Stimulated activated CD4-positive, alpha-beta T cell treated with anti-CD3 and anti-CD28 coated beads, Interleukin-12 subunit alpha, Interleukin-12 subunit beta, amount 100 ng/mL, for 24 hours (primary cell): Measurements from ENCODE around the gene DIAPH2.

Source experiments
- DNase-seq, 2 experiments: peaks; one replicate each; pipeline ENCODE4 v3.0.0-alpha.2; 2020; ENCODE audit warnings: low read depth in 2 of 2

DIAPH2 gene

GRCh38 chrX:97306771-97307470 is 622.3 kb downstream of the DIAPH2 start:
- DNase-seq, result no peak

- DNase-seq, result no peak
Measured at GRCh38 chrX:97308171-97308570, 623.5 kb downstream of the DIAPH2 start.

- DNase-seq, result no peak
Measured at GRCh38 chrX:97309487-97310116, 625.0 kb downstream of the DIAPH2 start.

GRCh38 chrX:97310373-97310772 is 625.7 kb downstream of the DIAPH2 start:
- DNase-seq, result no peak

- DNase-seq, result no peak
Measured at GRCh38 chrX:97311066-97311778, 626.6 kb downstream of the DIAPH2 start.

- DNase-seq, result no peak
Measured at GRCh38 chrX:97314345-97314744, 629.7 kb downstream of the DIAPH2 start.

- no peak for DNase-seq
Measured at GRCh38 chrX:97315939-97316338, 631.3 kb downstream of the DIAPH2 start.

- no peak for DNase-seq
Measured at GRCh38 chrX:97320305-97320704, 635.7 kb downstream of the DIAPH2 start.

GRCh38 chrX:97322401-97322800 is 637.8 kb downstream of the DIAPH2 start:
- DNase-seq, result no peak

- no peak for DNase-seq
Measured at GRCh38 chrX:97326456-97326855, 641.8 kb downstream of the DIAPH2 start.

GRCh38 chrX:97328853-97329390 is 644.3 kb downstream of the DIAPH2 start:
- no peak for DNase-seq

GRCh38 chrX:97330151-97330550 is 645.5 kb downstream of the DIAPH2 start:
- DNase-seq, result no peak

- no peak for DNase-seq
Measured at GRCh38 chrX:97332963-97333362, 648.3 kb downstream of the DIAPH2 start.

GRCh38 chrX:97334850-97335249 is 650.2 kb downstream of the DIAPH2 start:
- no peak for DNase-seq

- no peak for DNase-seq
Measured at GRCh38 chrX:97344724-97345123, 660.1 kb downstream of the DIAPH2 start.

- DNase-seq, result no peak
Measured at GRCh38 chrX:97358941-97359340, 674.3 kb downstream of the DIAPH2 start.

- DNase-seq, result no peak
Measured at GRCh38 chrX:97363843-97364242, 679.2 kb downstream of the DIAPH2 start.

- no peak for DNase-seq
Measured at GRCh38 chrX:97366237-97366636, 681.6 kb downstream of the DIAPH2 start.

GRCh38 chrX:97367125-97367524 is 682.5 kb downstream of the DIAPH2 start:
- no peak for DNase-seq

- no peak for DNase-seq
Measured at GRCh38 chrX:97369947-97370346, 685.3 kb downstream of the DIAPH2 start.

- DNase-seq, result no peak
Measured at GRCh38 chrX:97372001-97372766, 687.5 kb downstream of the DIAPH2 start.

- no peak for DNase-seq
Measured at GRCh38 chrX:97374266-97374665, 689.6 kb downstream of the DIAPH2 start.
